C4-2B (cell line): Measurements from ENCODE around the gene C6orf58.

Experiments
- H3K27ac ChIP-seq: fragments of 450-650 bp; 2 replicates; pipeline ENCODE4 v1.5.1; 2017
- ZFX ChIP-seq: fragments of 450-650 bp; IDR thresholded peaks from 2 replicates; pipeline ENCODE4 v1.6.1; 2017
- TF ChIP-seq, protein P1 (sequence below): fragments of 450-650 bp; conservative IDR thresholded peaks from 2 replicates; pipeline ENCODE4 v1.5.1; 2017; ENCODE audit warnings: mild to moderate bottlenecking

C6orf58 gene

DNA sequence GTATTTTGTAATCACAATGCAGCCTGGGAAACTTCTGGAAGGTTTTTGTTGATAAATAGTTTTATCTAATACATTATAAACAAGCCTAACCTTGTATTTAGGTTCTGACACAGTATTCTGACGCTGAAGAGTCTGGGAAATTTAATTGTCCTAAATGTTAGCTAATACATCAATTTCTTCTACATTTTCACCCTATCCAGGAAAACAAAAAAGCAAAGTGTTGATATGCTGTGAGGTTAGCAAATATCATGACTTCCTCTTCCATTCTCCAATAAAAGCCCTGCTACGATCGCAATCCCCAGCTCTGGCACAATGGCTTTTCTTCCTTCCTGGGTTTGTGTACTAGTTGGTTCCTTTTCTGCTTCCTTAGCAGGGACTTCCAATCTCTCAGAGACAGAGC lies at the start of gene C6orf58:
Gene C6orf58 (plus strand): TSS at position 301 of the 400 bp plus-strand sequence. CDS start 12 bp downstream, at position 313.
- TF ChIP-seq, protein P1, sequence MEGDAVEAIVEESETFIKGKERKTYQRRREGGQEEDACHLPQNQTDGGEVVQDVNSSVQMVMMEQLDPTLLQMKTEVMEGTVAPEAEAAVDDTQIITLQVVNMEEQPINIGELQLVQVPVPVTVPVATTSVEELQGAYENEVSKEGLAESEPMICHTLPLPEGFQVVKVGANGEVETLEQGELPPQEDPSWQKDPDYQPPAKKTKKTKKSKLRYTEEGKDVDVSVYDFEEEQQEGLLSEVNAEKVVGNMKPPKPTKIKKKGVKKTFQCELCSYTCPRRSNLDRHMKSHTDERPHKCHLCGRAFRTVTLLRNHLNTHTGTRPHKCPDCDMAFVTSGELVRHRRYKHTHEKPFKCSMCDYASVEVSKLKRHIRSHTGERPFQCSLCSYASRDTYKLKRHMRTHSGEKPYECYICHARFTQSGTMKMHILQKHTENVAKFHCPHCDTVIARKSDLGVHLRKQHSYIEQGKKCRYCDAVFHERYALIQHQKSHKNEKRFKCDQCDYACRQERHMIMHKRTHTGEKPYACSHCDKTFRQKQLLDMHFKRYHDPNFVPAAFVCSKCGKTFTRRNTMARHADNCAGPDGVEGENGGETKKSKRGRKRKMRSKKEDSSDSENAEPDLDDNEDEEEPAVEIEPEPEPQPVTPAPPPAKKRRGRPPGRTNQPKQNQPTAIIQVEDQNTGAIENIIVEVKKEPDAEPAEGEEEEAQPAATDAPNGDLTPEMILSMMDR: no peak
- TF ChIP-seq ZFX: no peak
- H3K27ac ChIP-seq: no peak within 1 kb of the TSS

DNA sequence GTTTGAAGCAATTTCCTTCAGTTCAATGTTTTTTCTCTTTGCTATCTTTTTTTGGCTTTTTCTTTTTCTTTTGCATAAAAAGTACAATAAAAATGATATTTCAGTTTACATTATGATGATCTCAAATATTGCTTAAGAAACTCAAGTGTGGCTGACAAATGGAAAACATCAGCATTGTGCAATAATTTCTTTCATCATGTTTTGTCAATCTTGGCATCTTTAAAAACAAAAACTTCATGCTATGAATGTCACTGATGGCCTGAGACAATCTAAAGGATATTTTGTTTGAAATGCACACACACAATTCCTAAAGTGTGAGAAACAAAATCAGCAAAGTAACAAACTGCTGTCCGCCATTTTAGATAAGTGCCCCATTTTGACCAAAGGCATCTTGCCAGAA lies 44.0 kb upstream of the C6orf58 start:
- no peak overlapping the region for H3K27ac ChIP-seq
- no peak for TF ChIP-seq ZFX
- TF ChIP-seq, protein P1: no peak

DNA sequence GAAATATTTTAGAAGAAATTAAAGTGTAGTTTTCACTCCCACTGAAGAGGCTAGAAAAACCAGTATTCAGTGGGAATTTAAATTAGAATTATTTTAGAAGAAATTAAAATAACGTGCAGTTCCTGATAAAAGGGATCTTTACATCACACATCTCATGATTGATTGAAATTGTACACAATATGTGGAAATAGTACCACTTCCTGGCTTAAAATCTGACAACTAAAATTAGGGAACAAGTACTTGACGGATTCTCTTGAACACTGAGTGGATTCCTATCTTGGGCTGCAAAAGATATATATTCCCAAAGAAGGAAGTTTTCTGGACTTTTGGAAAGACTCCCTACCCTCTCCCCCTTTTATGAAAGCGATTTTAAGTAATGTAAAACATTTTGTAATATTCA lies 43.2 kb upstream of the C6orf58 start:
- TF ChIP-seq, protein P1: no peak
- TF ChIP-seq ZFX: no peak
- H3K27ac ChIP-seq: no peak overlapping the region

DNA sequence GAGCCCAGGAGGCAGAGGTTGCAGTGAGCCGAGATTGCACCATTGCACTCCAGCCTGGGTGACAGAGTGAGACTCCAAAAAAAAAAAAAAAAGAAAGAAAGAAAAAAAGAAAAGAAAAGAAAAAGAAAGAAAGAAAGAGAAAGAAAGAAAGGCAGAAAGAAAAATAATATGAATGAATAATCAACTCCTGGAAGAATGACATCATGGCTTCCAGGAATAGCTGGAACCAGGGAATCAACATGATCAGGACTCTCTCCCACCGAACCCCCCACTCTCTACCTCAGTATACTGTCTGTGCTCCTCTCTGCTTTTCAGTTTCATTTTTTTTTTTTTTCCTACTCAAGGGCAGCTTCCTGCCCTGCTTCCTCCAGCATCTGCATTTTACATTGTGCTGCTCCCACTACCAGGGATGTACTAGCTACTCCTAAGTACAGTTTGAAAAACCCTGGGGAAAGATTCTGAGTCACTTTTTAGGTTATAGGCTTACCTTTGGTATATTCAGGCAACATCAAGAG lies 38.2 kb upstream of the C6orf58 start:
- TF ChIP-seq ZFX: no peak
- TF ChIP-seq, protein P1: no peak
- H3K27ac ChIP-seq: no peak overlapping the region

DNA sequence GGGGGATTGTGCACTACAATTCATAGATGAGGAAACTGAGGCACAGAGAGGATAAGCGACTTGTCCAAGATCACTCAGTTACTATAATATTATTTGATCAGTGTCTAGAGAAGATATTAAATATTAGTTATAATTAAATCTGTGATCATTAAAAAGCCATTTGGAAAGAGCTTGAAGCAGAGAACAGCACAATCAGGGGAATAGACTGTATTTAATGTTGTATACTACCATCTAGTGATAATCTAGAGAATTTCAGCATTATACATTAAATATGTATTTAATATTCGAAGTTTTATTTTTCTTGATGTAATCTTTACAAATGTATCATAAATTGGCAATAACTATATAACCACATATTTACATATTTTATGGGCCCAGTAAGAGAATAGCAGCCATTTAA lies 37.7 kb upstream of the C6orf58 start:
- H3K27ac ChIP-seq: no peak overlapping the region
- no peak for TF ChIP-seq ZFX
- TF ChIP-seq, protein P1: peak; percentile 63

DNA sequence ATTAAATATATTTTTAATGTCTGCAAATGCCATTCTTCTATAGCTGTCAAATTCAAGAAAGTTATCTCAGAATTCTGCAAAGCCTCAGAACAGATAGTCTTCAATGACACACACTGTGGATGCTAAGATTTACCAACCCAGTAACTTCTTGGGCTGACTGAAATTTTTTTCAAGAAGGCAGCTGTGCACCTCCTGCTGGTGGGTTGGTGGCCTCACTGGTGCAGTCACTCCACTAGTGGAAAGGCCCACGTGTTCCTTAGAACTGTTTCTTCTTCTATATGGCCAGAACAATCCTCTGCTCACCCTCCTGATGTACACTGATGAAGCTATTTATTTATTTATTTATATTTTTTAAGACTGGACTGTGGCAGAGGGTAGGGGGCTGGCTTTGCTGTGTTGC lies 29.8 kb upstream of the C6orf58 start:
- TF ChIP-seq, protein P1: peak; percentile 38
- TF ChIP-seq ZFX: no peak

DNA sequence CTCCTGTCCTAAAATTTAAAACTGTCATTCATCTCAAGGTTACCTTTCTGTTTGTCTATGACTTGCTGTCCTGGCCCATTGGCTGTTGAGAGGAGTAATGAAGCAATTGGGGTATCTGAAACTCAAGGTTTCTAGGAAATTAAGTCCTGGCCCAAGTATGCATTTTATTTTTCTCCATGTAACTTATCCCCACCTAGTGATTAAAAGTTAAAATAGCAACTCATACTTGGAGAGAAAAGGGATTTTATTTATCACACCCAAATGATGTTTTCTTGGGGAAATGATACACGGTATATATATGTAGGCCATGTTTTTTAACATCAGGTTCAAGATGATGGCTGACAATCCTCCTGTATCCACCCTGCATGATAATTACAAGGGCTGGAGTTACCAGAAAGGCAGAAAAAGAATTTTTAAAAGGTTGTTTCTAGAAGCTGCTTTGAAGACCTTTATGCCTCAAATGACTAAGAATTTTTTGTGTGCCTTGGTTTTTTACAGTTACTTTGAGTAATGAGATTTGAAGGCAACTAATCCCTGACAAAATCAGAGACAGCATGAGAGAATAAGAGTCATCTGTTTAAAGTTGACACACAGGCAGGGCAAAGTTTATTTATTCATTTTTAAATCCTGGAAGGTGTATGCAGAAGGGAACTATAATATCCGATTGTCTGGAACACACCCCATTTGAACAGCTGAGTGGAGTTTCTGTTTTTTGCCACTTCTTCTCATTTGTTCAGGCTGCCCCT lies 28.9 kb upstream of the C6orf58 start:
- TF ChIP-seq ZFX: no peak
- TF ChIP-seq, protein P1: peak; percentile 31

More for the DNA sequence above, 29.8 kb upstream of the C6orf58 start:
- no peak overlapping the region for H3K27ac ChIP-seq

More for the DNA sequence above, 28.9 kb upstream of the C6orf58 start:
- H3K27ac ChIP-seq: no peak overlapping the region
